Measurements from ENCODE around the gene SLC27A1.
"Not testable (repeated sequence)": the region's sequence is repeated elsewhere in the genome, so short reads cannot be mapped to it uniquely, and the experiment has no call there.

Gene SLC27A1

DNA sequence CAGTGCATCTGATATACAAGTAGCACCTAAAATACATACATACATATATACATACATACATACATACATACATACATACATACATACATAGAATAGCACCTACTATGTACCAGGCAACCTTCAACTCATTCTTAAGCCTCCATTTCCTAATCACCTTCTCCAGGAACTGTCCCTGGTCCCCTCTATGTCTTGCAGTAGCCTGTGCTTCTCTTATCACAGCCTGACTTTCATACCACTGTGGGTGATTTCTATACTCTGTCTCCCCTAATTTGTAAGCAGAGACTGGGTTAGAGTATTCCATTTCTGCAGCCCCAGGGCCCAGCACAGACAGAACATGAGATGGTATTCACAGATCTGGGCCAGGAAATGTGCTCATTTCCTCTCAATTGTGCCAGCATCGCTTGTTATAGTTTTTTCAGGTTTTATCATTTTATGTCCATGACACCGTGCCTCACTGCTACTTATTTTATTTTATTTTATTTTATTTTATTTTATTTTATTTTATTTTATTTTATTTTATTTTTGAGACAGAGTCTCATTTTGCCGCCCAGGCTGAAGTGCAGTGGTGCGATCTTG, 70.9 kb downstream of the SLC27A1 start:
- DNase-seq: no peak

DNA sequence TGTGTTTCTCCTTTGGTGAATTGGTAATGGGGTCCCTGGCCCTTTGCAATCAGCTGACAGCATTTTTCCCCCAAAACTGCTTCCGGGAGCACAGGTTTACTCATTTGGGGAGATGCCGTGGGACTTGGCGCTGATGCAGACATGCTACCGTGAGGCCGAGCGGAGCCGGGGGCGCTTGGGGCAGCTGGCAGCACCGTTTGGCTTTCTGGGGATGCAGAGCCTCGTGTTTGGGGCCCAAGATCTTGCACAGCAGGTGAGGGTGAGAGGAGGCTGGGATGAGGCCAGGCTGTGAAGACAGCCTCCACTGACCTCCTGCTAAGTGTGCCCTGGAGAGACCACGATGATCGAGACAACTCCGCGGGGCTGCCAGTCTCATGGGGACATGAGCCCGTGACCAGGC, 71.7 kb downstream of the SLC27A1 start:
- no peak for DNase-seq

- no peak for DNase-seq
These were observed 72.7 kb downstream of the SLC27A1 start for GRCh38 chr19:17542793-17543582.

GRCh38 chr19:17543986-17544385, 73.7 kb downstream of the SLC27A1 start:
- no peak for DNase-seq

DNA sequence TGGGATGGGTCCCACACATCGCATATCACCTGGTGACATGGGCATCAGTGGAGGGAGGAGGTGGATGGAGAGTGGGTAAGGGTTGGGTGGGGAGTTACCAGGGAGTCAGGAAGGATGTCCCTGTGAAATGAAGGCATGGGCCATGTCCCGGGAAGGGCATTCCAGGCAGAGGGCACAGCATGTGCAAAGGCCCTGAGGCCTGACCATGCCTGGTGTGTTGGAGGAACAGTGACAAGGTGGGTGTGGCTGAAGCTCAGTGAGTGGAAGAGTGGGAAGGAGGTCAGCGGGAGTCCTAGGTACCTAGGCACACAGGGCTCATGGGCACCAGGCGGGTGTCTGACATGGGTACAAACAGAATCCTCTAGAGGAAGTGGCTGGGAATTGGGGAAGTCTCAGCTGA, 74.1 kb downstream of the SLC27A1 start:
- no peak for DNase-seq

DNA sequence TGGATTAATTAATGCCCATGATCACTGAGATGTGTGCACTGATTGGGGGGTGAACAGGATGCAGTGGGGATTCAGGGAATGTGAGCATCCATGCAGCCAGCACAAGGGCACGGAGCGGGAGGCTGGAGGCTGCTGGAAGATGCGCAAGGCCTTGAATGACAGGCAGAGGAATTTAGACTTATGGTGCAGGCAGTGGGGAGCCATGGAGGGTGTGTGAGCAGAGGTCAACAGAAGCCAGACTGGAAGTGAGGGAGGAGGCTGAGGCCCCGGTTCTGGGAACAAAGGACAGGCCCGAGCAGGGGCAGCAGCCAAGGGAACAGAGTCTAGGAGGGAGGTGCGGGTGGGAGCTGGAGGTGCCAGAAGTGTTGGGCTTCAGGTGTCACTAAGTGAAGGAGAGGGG, 77.8 kb downstream of the SLC27A1 start:
- DNase-seq: no peak

DNA sequence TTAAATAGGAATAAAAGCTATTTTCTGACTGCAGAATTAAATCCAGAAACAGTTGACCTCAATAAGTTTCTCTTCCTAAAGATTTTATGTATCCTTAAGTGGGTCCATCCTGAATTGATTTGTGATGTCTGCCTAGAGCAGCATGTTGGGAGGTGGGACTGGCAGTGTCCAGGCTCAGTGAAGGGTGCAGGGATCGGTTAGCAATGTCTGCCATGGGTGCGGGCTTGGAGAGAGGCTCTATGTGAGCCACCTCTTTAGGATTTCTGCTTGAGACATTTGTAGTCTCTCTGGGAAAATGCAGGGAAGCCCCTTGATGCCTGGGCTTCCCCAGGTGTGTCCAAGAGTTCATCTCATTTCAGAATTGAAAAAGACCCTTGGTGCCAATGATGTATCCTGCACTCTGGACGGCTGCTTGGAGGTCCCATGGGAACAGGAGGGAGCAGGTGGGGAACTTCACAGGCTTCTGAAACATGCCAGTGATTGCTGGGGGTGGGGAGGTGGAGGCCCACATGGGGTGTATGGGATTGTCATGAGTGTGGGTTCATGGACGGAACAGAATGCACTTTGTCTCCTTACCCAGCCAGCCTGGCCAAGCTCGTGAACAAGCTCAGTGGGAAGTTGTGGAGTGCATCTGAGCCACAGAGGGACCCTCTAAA, 78.9 kb downstream of the SLC27A1 start:
- DNase-seq: no peak

DNA sequence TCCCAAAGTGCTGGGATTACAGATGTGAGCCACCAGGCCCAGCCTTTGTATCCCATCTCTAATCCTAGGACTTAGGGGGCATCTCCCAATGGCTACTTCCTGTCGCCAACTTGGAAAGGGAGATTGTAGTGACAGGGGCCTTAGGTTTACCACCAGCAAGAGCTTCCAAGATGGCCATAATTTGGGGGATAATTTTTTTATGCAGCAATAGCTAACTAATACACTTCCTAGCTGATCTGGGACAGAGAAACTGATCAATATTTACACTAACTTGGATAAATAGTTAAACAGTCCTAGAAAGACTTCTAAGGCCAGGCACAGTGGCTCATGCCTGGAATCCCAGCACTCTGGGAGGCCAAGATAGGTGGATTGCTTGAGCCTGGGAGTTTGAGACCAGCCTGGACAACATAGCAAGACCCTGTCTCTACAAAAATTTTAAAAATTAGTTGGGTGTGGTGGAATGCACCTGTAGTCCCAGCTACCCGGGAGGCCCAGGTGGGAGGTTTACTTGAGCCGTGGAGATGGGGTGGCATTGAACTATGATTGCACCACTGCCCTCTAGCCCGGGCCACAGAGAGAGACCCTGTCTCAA, 79.8 kb downstream of the SLC27A1 start:
- no peak for DNase-seq

- DNase-seq: not testable (repeated sequence)
These were observed 82.4 kb downstream of the SLC27A1 start for GRCh38 chr19:17552735-17553134.

- no peak for DNase-seq
These were observed 82.9 kb downstream of the SLC27A1 start for GRCh38 chr19:17553256-17553655.

DNA sequence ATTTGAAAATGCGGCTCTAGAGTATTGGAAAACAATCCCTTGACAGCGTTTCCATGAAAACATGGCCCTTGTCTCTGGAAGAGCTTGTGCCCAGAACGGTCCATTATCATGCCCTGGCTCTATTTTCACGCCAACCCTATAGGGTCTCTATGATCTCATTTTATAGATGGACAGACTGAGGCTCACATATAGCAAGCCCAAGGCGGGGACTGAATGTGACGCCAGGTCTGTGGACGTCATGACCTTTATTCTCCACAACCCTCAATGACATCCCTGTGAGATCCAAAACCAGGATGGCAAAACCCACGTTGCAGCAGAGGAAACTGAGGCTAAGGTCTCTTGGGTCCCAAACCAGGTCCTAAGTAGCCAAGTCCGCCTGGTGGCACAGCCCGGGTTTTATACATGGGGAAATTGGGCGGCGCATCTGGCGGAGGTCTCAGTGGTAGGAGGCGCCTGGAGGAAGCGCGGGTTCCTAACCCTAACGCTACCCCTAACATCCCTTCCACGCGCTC, 84.7 kb downstream of the SLC27A1 start:
- DNase-seq: no peak

DNA sequence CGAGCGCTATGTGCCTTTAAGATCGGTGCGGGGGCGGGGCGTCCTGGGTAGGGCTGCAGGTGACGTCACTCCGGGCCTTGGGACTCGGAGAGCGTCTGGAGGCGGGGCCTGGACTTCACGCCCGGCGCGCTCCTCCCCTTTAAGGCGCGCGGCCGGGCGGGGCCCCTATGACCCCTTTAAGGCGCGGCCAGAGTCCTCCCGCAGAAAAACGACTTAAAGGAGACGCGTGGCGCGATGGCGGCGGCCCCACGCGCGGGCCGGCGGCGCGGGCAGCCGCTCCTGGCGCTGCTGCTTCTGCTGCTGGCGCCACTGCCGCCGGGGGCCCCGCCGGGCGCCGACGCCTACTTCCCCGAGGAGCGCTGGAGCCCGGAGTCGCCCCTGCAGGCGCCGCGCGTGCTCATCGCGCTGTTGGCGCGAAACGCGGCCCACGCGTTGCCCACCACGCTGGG, 85.2 kb downstream of the SLC27A1 start, which contains the start of gene COLGALT1:
COLGALT1 (plus strand) TSS at position 170 of the 449 bp plus-strand sequence; CDS start at position 235, 65 bp downstream.
- DNase-seq: peak; percentile 98

Data from COR-L47 (cell line).